Measurements from ENCODE around the gene DLGAP4.

The DLGAP4 gene

DNA sequence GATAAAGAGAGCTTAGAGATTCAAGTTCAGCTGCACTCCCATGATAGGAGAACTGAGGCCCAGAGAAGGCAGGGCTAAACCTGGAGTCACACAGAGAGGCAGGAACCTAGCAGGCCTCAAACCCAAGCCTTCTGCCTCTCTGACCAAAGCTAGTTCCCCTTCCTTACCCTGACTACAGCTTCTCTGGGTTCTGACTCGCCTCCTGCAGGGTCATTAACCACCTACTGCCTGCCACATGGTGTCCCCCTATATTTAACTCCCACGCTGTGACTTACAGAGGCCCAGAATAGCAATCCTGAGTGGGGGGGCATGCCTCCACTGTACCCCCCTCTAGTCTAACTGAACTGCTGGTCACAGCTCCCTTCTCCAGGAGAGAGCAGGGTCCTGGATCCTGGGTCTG lies 84.1 kb downstream of the DLGAP4 start:
- Histone ChIP-seq H3K4me3 (replicated peaks; ENCODE audit: insufficient read depth, low read length) (no peak overlapping the region), H3K27ac (replicated peaks) (no peak overlapping the region), H3K27me3 (ENCODE audit: insufficient read depth, poor library complexity, severe bottlenecking) (no peaks in the 10 kb centered on the region)
- no peak for TF ChIP-seq REST (IDR thresholded peaks at IDR 0.05; ENCODE audit: insufficient replicate concordance, low read depth)
- no peak for DNase-seq (ENCODE audit: low read depth in 1 of 2, low spot score in 1 of 2)

GRCh38 chr20:36390719-36391415 lies 84.7 kb downstream of the DLGAP4 start:
- no peaks in the 10 kb centered on the region for H3K27me3 ChIP-seq (ENCODE audit: insufficient read depth, poor library complexity, severe bottlenecking)
- H3K27ac ChIP-seq (replicated peaks): no peak overlapping the region
- TF ChIP-seq POLR2AphosphoS5 (IDR thresholded peaks at IDR 0.05; ENCODE audit: low read depth) (no peak), CTCF (IDR thresholded peaks at IDR 0.05; ENCODE audit: insufficient read depth, low read length) (no peak), GABPA (IDR thresholded peaks at IDR 0.05; ENCODE audit: low read depth) (no peak), REST (IDR thresholded peaks at IDR 0.05; ENCODE audit: insufficient replicate concordance, low read depth) (no peak), SPI1 (IDR thresholded peaks at IDR 0.05; ENCODE audit: borderline replicate concordance, low read depth) (no peak)
- DNase-seq (ENCODE audit: low read depth in 1 of 2, low spot score in 1 of 2): no peak
- no peak overlapping the region for H3K4me3 ChIP-seq (replicated peaks; ENCODE audit: insufficient read depth, low read length)

- no peak for DNase-seq (ENCODE audit: low read depth in 1 of 2, low spot score in 1 of 2)
- TF ChIP-seq POLR2AphosphoS5 (IDR thresholded peaks at IDR 0.05; ENCODE audit: low read depth): no peak
- no peak for TF ChIP-seq GABPA (IDR thresholded peaks at IDR 0.05; ENCODE audit: low read depth)
- TF ChIP-seq REST (IDR thresholded peaks at IDR 0.05; ENCODE audit: insufficient replicate concordance, low read depth): no peak
- TF ChIP-seq SPI1 (IDR thresholded peaks at IDR 0.05; ENCODE audit: borderline replicate concordance, low read depth): no peak
- TF ChIP-seq CTCF (IDR thresholded peaks at IDR 0.05; ENCODE audit: insufficient read depth, low read length): no peak
- Histone ChIP-seq H3K27me3 (ENCODE audit: insufficient read depth, poor library complexity, severe bottlenecking) (no peaks in the 10 kb centered on the region), H3K27ac (replicated peaks) (no peak overlapping the region), H3K4me3 (replicated peaks; ENCODE audit: insufficient read depth, low read length) (no peak overlapping the region)
Measured at GRCh38 chr20:36391456-36391855, 85.3 kb downstream of the DLGAP4 start.
